Ectodermal cell (in vitro differentiated cells): Measurements from ENCODE around the gene DNAI2.

Source experiments
- H3K27ac ChIP-seq: 2 replicates; pipeline ENCODE4 v1.7.0; 2013; ENCODE audit warnings: mild to moderate bottlenecking, low read depth, low read length; ENCODE audit not compliant: insufficient read depth, poor library complexity, severe bottlenecking
- H3K27me3 ChIP-seq: 2 replicates; pipeline ENCODE4 v1.7.0; 2013; ENCODE audit warnings: mild to moderate bottlenecking, low read length; ENCODE audit not compliant: insufficient read depth, control insufficient read depth, poor library complexity, severe bottlenecking
- H3K36me3 ChIP-seq: one replicate; pipeline ENCODE4 v1.7.0; 2013; ENCODE audit warnings: low read length; ENCODE audit not compliant: control insufficient read depth, insufficient read depth
- H3K4me1 ChIP-seq: one replicate; pipeline ENCODE4 v1.7.0; 2013; ENCODE audit warnings: low read length; ENCODE audit not compliant: control insufficient read depth, insufficient read depth
- H3K4me3 ChIP-seq: 2 replicates; pipeline ENCODE4 v1.7.0; 2013; ENCODE audit warnings: low read depth, low read length, control low read depth; ENCODE audit not compliant: insufficient read depth
- H3K9me3 ChIP-seq: 2 replicates; pipeline ENCODE4 v1.7.0; 2013; ENCODE audit warnings: mild to moderate bottlenecking, low read length, moderate library complexity; ENCODE audit not compliant: control insufficient read depth
- WGBS, 2 experiments: methylation state at CpG; one replicate each; pipeline ENCODE4 v1.1.7; 2013; ENCODE audit warnings: missing lambda C conversion rate in 2 of 2; 5-methylcytosine and 5-hydroxymethylcytosine counted together

The DNAI2 gene

GRCh38 chr17:74234486-74234885 is 39.5 kb upstream of the DNAI2 start:
- H3K27ac ChIP-seq, result no peak overlapping the region
- WGBS, 2 experiments, result no CpG with 5 or more reads among the region's 1 CpG
- H3K4me3 ChIP-seq, result no peak overlapping the region
- H3K9me3 ChIP-seq, result no peaks in the 10 kb centered on the region
- no peaks in the 10 kb centered on the region for H3K36me3 ChIP-seq
- H3K4me1 ChIP-seq, result peaks cover 4% of the 10 kb centered on the region
- H3K27me3 ChIP-seq, result no peaks in the 10 kb centered on the region

- WGBS, 2 experiments, result 85 to 88% methylated on average over 19 of the region's 19 CpGs
- H3K36me3 ChIP-seq, result no peaks in the 10 kb centered on the region
- H3K27me3 ChIP-seq, result no peaks in the 10 kb centered on the region
- no peaks in the 10 kb centered on the region for H3K9me3 ChIP-seq
- no peak overlapping the region for H3K27ac ChIP-seq
- H3K4me1 ChIP-seq, result peaks cover 10% of the 10 kb centered on the region
- no peak overlapping the region for H3K4me3 ChIP-seq
These were observed 38.9 kb upstream of the DNAI2 start for GRCh38 chr17:74235040-74235581.

DNA sequence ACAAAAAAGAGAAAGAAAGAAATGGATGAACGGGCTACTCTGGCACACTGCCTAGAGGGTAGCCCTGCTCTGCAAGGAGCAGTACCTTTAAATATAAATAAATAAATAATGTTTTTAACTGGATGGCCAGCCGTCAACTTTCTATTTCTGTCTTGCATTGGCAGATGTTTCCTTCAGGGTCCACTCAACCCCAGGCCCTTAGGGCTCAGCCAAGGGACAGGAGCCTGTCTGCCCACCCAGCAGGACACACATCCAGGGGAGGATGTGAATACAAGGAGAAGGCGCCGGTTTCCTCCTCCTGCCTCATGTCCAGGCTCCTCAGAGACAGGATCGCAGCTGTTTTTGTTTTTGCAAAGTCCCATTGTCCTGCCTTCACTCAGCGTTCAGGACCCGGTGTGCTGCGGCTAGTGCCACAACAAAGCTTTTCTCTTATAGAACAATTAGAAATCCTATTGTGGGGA is 38.1 kb upstream of the DNAI2 start:
- Histone ChIP-seq H3K9me3 (no peaks in the 10 kb centered on the region), H3K36me3 (no peaks in the 10 kb centered on the region), H3K27me3 (no peaks in the 10 kb centered on the region), H3K4me3 (no peak overlapping the region), H3K4me1 (peaks cover 14% of the 10 kb centered on the region), H3K27ac (no peak overlapping the region)
- 28 to 36% methylated on average over 7 of the region's 8 CpGs for WGBS, 2 experiments

GRCh38 chr17:74237321-74237720 is 36.7 kb upstream of the DNAI2 start:
- Histone ChIP-seq H3K9me3 (no peaks in the 10 kb centered on the region), H3K4me3 (no peak overlapping the region), H3K4me1 (peaks cover 11% of the 10 kb centered on the region), H3K27me3 (no peaks in the 10 kb centered on the region), H3K27ac (no peak overlapping the region), H3K36me3 (no peaks in the 10 kb centered on the region)
- WGBS, 2 experiments, result 94 to 96% methylated on average over 12 of the region's 12 CpGs

- WGBS, 2 experiments, result 77 to 78% methylated on average over 10 of the region's 10 CpGs
- H3K4me3 ChIP-seq, result no peak overlapping the region
- H3K27ac ChIP-seq, result no peak overlapping the region
- H3K9me3 ChIP-seq, result no peaks in the 10 kb centered on the region
- no peaks in the 10 kb centered on the region for H3K36me3 ChIP-seq
- peaks cover 11% of the 10 kb centered on the region for H3K4me1 ChIP-seq
- H3K27me3 ChIP-seq, result no peaks in the 10 kb centered on the region
These were observed 34.9 kb upstream of the DNAI2 start for GRCh38 chr17:74239172-74239571.

- no peaks in the 10 kb centered on the region for H3K36me3 ChIP-seq
- no peaks in the 10 kb centered on the region for H3K9me3 ChIP-seq
- 71 to 77% methylated on average over 11 of the region's 11 CpGs for WGBS, 2 experiments
- no peak overlapping the region for H3K27ac ChIP-seq
- no peak overlapping the region for H3K4me3 ChIP-seq
- H3K4me1 ChIP-seq, result peaks cover 20% of the 10 kb centered on the region
- H3K27me3 ChIP-seq, result no peaks in the 10 kb centered on the region
These were observed 33.3 kb upstream of the DNAI2 start for GRCh38 chr17:74240618-74241205.

- no peak overlapping the region for H3K4me3 ChIP-seq
- peaks cover 25% of the 10 kb centered on the region for H3K4me1 ChIP-seq
- no peak overlapping the region for H3K27ac ChIP-seq
- no peaks in the 10 kb centered on the region for H3K9me3 ChIP-seq
- H3K36me3 ChIP-seq, result no peaks in the 10 kb centered on the region
- WGBS, 2 experiments, result 90 to 91% methylated on average over 10 of the region's 10 CpGs
- H3K27me3 ChIP-seq, result no peaks in the 10 kb centered on the region
These were observed 32.6 kb upstream of the DNAI2 start for GRCh38 chr17:74241431-74241830.

GRCh38 chr17:74241847-74242246 is 32.2 kb upstream of the DNAI2 start:
- peaks cover 25% of the 10 kb centered on the region for H3K4me1 ChIP-seq
- 91 to 93% methylated on average over 2 of the region's 2 CpGs for WGBS, 2 experiments
- no peak overlapping the region for H3K4me3 ChIP-seq
- H3K9me3 ChIP-seq, result no peaks in the 10 kb centered on the region
- H3K36me3 ChIP-seq, result no peaks in the 10 kb centered on the region
- no peak overlapping the region for H3K27ac ChIP-seq
- no peaks in the 10 kb centered on the region for H3K27me3 ChIP-seq

DNA sequence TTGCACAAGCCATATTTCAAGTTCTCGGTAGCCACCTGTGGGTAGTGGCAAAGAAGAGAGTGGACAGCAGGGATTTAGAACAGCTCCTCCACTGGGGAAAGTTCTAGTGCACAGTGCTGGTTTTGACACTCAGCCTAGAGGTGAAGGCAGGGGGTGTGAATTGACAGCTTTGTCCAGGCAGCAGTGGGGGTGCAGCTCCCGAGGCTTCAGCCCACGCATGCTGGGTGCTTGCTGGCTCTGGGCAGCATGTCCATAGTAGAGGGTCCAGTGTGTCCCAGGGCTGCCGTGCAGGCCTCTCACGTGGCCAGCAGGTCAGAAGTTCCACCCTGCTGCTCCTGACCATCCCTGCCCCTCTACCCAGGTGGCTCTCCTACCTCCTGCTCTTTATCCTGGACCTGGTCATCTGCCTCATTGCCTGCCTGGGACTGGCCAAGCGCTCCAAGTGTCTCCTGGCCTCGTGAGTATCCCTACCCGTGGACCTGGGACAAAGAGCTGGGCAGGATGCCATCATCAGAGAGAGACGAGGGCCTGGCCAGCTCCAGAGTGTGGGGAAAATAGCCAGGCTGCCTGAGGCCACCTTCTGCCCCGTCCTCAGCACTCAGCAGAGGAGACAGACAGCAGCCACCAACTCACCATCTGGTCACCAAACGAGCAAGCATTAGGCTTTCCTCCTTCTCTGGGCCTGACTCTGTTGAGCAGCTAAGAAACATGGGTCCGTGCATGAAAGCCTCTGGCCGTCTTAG is 30.9 kb upstream of the DNAI2 start:
- H3K27ac ChIP-seq, result no peak overlapping the region
- H3K4me1 ChIP-seq, result peaks cover 25% of the 10 kb centered on the region
- no peaks in the 10 kb centered on the region for H3K36me3 ChIP-seq
- H3K4me3 ChIP-seq, result no peak overlapping the region
- no peaks in the 10 kb centered on the region for H3K27me3 ChIP-seq
- no peaks in the 10 kb centered on the region for H3K9me3 ChIP-seq
- 91% methylated on average over 13 of the region's 13 CpGs for WGBS, 2 experiments

GRCh38 chr17:74244128-74244527 is 29.9 kb upstream of the DNAI2 start:
- H3K36me3 ChIP-seq, result no peaks in the 10 kb centered on the region
- H3K9me3 ChIP-seq, result no peaks in the 10 kb centered on the region
- H3K4me1 ChIP-seq, result peaks cover 25% of the 10 kb centered on the region
- no peaks in the 10 kb centered on the region for H3K27me3 ChIP-seq
- no peak overlapping the region for H3K4me3 ChIP-seq
- WGBS, 2 experiments, result 94% methylated on average over 10 of the region's 10 CpGs
- no peak overlapping the region for H3K27ac ChIP-seq
